ENCODE data around the gene SRRM2.

Gene SRRM2

GRCh38 chr16:2785101-2785991 lies 32.9 kb downstream of the SRRM2 start:
- Histone ChIP-seq H2AK5ac (ENCODE audit: low read length) (no peak overlapping the region), H3K27me3 (ENCODE audit: insufficient read depth, low read length, poor library complexity) (no peaks in the 10 kb centered on the region), H3K4me3 (ENCODE audit: low read length) (no peak overlapping the region), H3K79me1 (ENCODE audit: low read length) (no peaks in the 10 kb centered on the region), H2BK120ac (ENCODE audit: low read depth, low read length) (no peak overlapping the region), H3K56ac (ENCODE audit: low read length) (no peak overlapping the region), H3K27ac (ENCODE audit: low read depth, low read length) (no peak overlapping the region), H2BK5ac (ENCODE audit: low read length) (no peak overlapping the region), H4K8ac (ENCODE audit: low read depth, low read length) (no peak overlapping the region), H4K5ac (ENCODE audit: low read length) (no peak overlapping the region), H3K9ac (ENCODE audit: low read length) (no peak overlapping the region), H3K36me3 (ENCODE audit: control insufficient read depth, insufficient read depth, low read length) (no peaks in the 10 kb centered on the region), H3K4ac (ENCODE audit: low read depth, low read length) (no peak overlapping the region), H3K23ac (ENCODE audit: low read length) (no peak overlapping the region), H3K4me1 (ENCODE audit: control insufficient read depth, low read depth, low read length) (no peaks in the 10 kb centered on the region), H3K4me2 (ENCODE audit: low read length) (no peak overlapping the region), H3K79me2 (ENCODE audit: control insufficient read depth, insufficient read depth, low read length) (no peaks in the 10 kb centered on the region), H3K18ac (ENCODE audit: low read length) (no peak overlapping the region), H2BK15ac (replicated peaks; ENCODE audit: low read depth) (no peak overlapping the region)
- no peak for DNase-seq
- no CpG with 5 or more reads among the region's 79 CpGs for WGBS (ENCODE audit: extremely low coverage, insufficient coverage, low lambda C conversion rate)

- no peak overlapping the region for H3K23ac ChIP-seq (ENCODE audit: low read length)
- H3K79me2 ChIP-seq (ENCODE audit: control insufficient read depth, insufficient read depth, low read length): no peaks in the 10 kb centered on the region
- no peak overlapping the region for H3K4me3 ChIP-seq (ENCODE audit: low read length)
- no CpG with 5 or more reads among the region's 15 CpGs for WGBS (ENCODE audit: extremely low coverage, insufficient coverage, low lambda C conversion rate)
- H4K8ac ChIP-seq (ENCODE audit: low read depth, low read length): no peak overlapping the region
- no peak overlapping the region for H3K9ac ChIP-seq (ENCODE audit: low read length)
- H3K18ac ChIP-seq (ENCODE audit: low read length): no peak overlapping the region
- DNase-seq: no peak
- H3K79me1 ChIP-seq (ENCODE audit: low read length): no peaks in the 10 kb centered on the region
- H3K27ac ChIP-seq (ENCODE audit: low read depth, low read length): no peak overlapping the region
- H2BK120ac ChIP-seq (ENCODE audit: low read depth, low read length): no peak overlapping the region
- H2BK15ac ChIP-seq (replicated peaks; ENCODE audit: low read depth): no peak overlapping the region
- H2BK5ac ChIP-seq (ENCODE audit: low read length): no peak overlapping the region
- no peak overlapping the region for H3K56ac ChIP-seq (ENCODE audit: low read length)
- H3K36me3 ChIP-seq (ENCODE audit: control insufficient read depth, insufficient read depth, low read length): no peaks in the 10 kb centered on the region
- H3K4ac ChIP-seq (ENCODE audit: low read depth, low read length): no peak overlapping the region
- H3K4me2 ChIP-seq (ENCODE audit: low read length): no peak overlapping the region
- H3K27me3 ChIP-seq (ENCODE audit: insufficient read depth, low read length, poor library complexity): no peaks in the 10 kb centered on the region
- no peaks in the 10 kb centered on the region for H3K4me1 ChIP-seq (ENCODE audit: control insufficient read depth, low read depth, low read length)
- H2AK5ac ChIP-seq (ENCODE audit: low read length): no peak overlapping the region
- no peak overlapping the region for H4K5ac ChIP-seq (ENCODE audit: low read length)
Observed at GRCh38 chr16:2786061-2786825, 33.8 kb downstream of the SRRM2 start.

DNA sequence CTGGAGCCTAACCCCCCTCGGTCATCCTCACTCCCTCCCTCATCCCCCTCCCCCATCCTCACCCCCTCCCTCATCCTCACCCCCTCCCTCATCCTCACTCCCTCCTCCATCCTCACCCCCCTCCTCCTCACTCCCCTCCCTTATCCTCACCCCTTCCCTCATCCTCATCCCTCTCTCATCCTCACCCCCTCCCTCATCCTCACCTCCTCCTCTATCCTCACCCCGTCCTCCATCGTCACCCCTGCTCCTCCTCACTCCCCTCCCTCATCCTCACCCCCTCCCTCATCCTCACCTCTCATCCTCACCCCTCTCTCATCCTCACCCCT lies 34.4 kb downstream of the SRRM2 start:
- no peak overlapping the region for H2BK5ac ChIP-seq (ENCODE audit: low read length)
- H2BK120ac ChIP-seq (ENCODE audit: low read depth, low read length): no peak overlapping the region
- WGBS (ENCODE audit: extremely low coverage, insufficient coverage, low lambda C conversion rate): 100% methylated on average over 2 of the region's 3 CpGs
- H3K27me3 ChIP-seq (ENCODE audit: insufficient read depth, low read length, poor library complexity): no peaks in the 10 kb centered on the region
- H4K5ac ChIP-seq (ENCODE audit: low read length): no peak overlapping the region
- H3K36me3 ChIP-seq (ENCODE audit: control insufficient read depth, insufficient read depth, low read length): no peaks in the 10 kb centered on the region
- no peak overlapping the region for H3K27ac ChIP-seq (ENCODE audit: low read depth, low read length)
- no peak overlapping the region for H2AK5ac ChIP-seq (ENCODE audit: low read length)
- H3K4me3 ChIP-seq (ENCODE audit: low read length): no peak overlapping the region
- H3K4ac ChIP-seq (ENCODE audit: low read depth, low read length): no peak overlapping the region
- no peaks in the 10 kb centered on the region for H3K79me2 ChIP-seq (ENCODE audit: control insufficient read depth, insufficient read depth, low read length)
- DNase-seq: no peak
- no peak overlapping the region for H4K8ac ChIP-seq (ENCODE audit: low read depth, low read length)
- no peak overlapping the region for H3K9ac ChIP-seq (ENCODE audit: low read length)
- H3K4me2 ChIP-seq (ENCODE audit: low read length): no peak overlapping the region
- no peak overlapping the region for H2BK15ac ChIP-seq (replicated peaks; ENCODE audit: low read depth)
- H3K4me1 ChIP-seq (ENCODE audit: control insufficient read depth, low read depth, low read length): no peaks in the 10 kb centered on the region
- H3K18ac ChIP-seq (ENCODE audit: low read length): no peak overlapping the region
- no peak overlapping the region for H3K56ac ChIP-seq (ENCODE audit: low read length)
- no peaks in the 10 kb centered on the region for H3K79me1 ChIP-seq (ENCODE audit: low read length)
- no peak overlapping the region for H3K23ac ChIP-seq (ENCODE audit: low read length)

DNA sequence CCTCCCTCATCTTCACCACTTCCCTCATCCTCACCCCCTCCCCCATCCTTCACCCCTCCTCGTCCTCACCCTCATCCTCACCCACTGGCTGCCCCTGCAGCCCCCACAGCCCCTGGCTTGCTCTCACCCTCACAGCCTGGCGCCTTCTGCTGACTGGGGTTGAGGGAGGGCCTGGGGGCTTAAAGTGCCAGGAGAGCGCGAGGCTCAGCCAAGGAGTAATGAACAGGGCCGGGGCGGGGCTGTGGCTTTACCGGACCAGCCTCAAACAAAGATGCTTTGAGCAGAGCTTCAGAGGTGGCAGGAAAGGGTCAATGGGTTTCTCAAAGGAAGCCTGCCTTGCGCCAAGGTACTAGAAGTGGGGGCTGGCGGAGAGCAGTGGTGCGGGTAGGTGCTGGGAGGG lies 35.0 kb downstream of the SRRM2 start, which contains the start of gene PRSS33:
TSS of gene PRSS33 (minus strand) at position 155 of the 400 bp plus-strand sequence. CDS start 1,013 bp downstream, outside the sequence.
- Histone ChIP-seq H3K4ac (ENCODE audit: low read depth, low read length) (no peak within 1 kb of the TSS), H3K4me3 (ENCODE audit: low read length) (no peak within 1 kb of the TSS), H2AK5ac (ENCODE audit: low read length) (no peak within 1 kb of the TSS), H3K4me1 (ENCODE audit: control insufficient read depth, low read depth, low read length) (no peaks in the 10 kb centered on the region), H2BK120ac (ENCODE audit: low read depth, low read length) (no peak within 1 kb of the TSS), H2BK5ac (ENCODE audit: low read length) (no peak within 1 kb of the TSS), H3K9ac (ENCODE audit: low read length) (no peak within 1 kb of the TSS), H3K79me2 (ENCODE audit: control insufficient read depth, insufficient read depth, low read length) (no peaks in the 10 kb centered on the region), H3K36me3 (ENCODE audit: control insufficient read depth, insufficient read depth, low read length) (no peaks in the 10 kb centered on the region), H3K56ac (ENCODE audit: low read length) (no peak within 1 kb of the TSS), H3K79me1 (ENCODE audit: low read length) (no peaks in the 10 kb centered on the region), H3K4me2 (ENCODE audit: low read length) (no peak within 1 kb of the TSS), H3K18ac (ENCODE audit: low read length) (no peak within 1 kb of the TSS), H4K5ac (ENCODE audit: low read length) (no peak within 1 kb of the TSS), H2BK15ac (replicated peaks; ENCODE audit: low read depth) (no peak within 1 kb of the TSS), H4K8ac (ENCODE audit: low read depth, low read length) (no peak within 1 kb of the TSS), H3K23ac (ENCODE audit: low read length) (no peak within 1 kb of the TSS), H3K27me3 (ENCODE audit: insufficient read depth, low read length, poor library complexity) (no peaks in the 10 kb centered on the region), H3K27ac (ENCODE audit: low read depth, low read length) (no peak within 1 kb of the TSS)
- 100% methylated on average over 1 of the region's 10 CpGs for WGBS (ENCODE audit: extremely low coverage, insufficient coverage, low lambda C conversion rate)
- no peak for DNase-seq

DNA sequence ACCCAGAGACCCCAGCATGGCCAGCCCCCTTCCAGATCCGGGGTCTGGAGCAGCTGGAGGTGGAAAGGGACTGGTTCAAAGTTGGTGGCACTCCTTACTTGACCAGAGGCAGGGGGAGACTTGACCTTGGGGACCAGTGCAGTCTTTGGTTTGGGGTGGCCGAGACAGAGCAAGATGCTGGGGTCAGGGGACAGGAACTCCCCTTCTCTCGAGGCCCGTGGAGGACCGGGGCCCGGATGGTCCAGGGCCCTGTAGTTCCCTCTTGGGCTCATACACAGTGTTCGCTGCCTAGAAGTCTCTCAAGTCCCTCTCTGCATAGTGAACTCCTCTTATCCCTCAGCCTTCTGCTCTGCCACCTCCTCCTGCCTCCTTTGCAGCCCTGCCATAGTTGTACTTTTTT lies 35.5 kb downstream of the SRRM2 start:
- DNase-seq: no peak
- Histone ChIP-seq H3K27ac (ENCODE audit: low read depth, low read length) (no peak overlapping the region), H2BK15ac (replicated peaks; ENCODE audit: low read depth) (no peak overlapping the region), H3K23ac (ENCODE audit: low read length) (no peak overlapping the region), H3K27me3 (ENCODE audit: insufficient read depth, low read length, poor library complexity) (no peaks in the 10 kb centered on the region), H3K9ac (ENCODE audit: low read length) (no peak overlapping the region), H2BK5ac (ENCODE audit: low read length) (no peak overlapping the region), H3K56ac (ENCODE audit: low read length) (no peak overlapping the region), H3K4me1 (ENCODE audit: control insufficient read depth, low read depth, low read length) (no peaks in the 10 kb centered on the region), H3K4ac (ENCODE audit: low read depth, low read length) (no peak overlapping the region), H2BK120ac (ENCODE audit: low read depth, low read length) (no peak overlapping the region), H3K4me3 (ENCODE audit: low read length) (no peak overlapping the region), H3K79me1 (ENCODE audit: low read length) (no peaks in the 10 kb centered on the region), H3K79me2 (ENCODE audit: control insufficient read depth, insufficient read depth, low read length) (no peaks in the 10 kb centered on the region), H4K5ac (ENCODE audit: low read length) (no peak overlapping the region), H3K18ac (ENCODE audit: low read length) (no peak overlapping the region), H4K8ac (ENCODE audit: low read depth, low read length) (no peak overlapping the region), H3K4me2 (ENCODE audit: low read length) (no peak overlapping the region), H3K36me3 (ENCODE audit: control insufficient read depth, insufficient read depth, low read length) (no peaks in the 10 kb centered on the region), H2AK5ac (ENCODE audit: low read length) (no peak overlapping the region)
- no CpG with 5 or more reads among the region's 7 CpGs for WGBS (ENCODE audit: extremely low coverage, insufficient coverage, low lambda C conversion rate)
